Measurements from ENCODE around the gene HOXA13.

- TF ChIP-seq EZH2 (IDR thresholded peaks at IDR 0.05; ENCODE audit: borderline replicate concordance, insufficient read depth, low read length, poor library complexity, severe bottlenecking) (no peak), CTCF (IDR thresholded peaks at IDR 0.05; ENCODE audit: poor library complexity, severe bottlenecking) (no peak), EP300 (conservative IDR thresholded peaks at IDR 0.05; ENCODE audit: poor library complexity, severe bottlenecking) (no peak), SMC3 (conservative IDR thresholded peaks at IDR 0.05; ENCODE audit: poor library complexity) (no peak), REST (IDR thresholded peaks at IDR 0.05; ENCODE audit: borderline replicate concordance) (no peak), POLR2AphosphoS5 (IDR thresholded peaks at IDR 0.05) (no peak), TAF1 (IDR thresholded peaks at IDR 0.05; ENCODE audit: low read depth) (no peak)
Measured at GRCh38 chr7:27207348-27207985, 7.6 kb upstream of the HOXA13 start.

Data from neural cell (in vitro differentiated cells).